AML-193 (cell line): ENCODE data around the gene ALCAM.

ENCODE experiments used
- DNase-seq, 2 experiments: peaks; one replicate each; lab custom pipeline; 2025; lab: John Stamatoyannopoulos, UW

ALCAM gene

DNA sequence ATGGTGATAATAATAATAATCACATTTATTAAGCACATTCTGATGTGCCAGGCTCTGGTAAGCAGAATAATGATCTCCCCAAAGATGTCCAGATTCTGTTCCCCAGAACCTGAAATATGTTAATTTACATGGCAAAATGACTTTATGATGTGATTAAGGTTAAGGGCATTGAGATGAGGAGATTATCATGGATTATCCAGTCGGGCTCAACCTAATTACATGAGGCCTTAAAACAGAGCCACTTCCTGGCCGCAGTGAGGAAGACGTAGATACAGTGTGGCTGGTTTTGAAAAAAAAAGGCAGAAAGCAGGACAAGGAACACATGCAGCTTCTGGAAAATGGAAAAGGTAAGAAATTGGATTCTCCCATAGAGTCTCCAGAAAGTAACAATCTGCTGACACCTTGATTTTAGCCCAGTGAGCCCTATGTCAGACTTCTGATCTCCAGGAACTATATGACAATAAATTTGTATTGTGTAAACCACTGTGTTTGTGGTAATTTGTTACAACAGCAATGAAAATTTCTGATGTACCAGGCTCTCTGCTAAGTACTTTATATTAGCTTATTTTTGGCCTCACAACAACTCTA is 126.7 kb downstream of the ALCAM start:
- DNase-seq: no peak

DNA sequence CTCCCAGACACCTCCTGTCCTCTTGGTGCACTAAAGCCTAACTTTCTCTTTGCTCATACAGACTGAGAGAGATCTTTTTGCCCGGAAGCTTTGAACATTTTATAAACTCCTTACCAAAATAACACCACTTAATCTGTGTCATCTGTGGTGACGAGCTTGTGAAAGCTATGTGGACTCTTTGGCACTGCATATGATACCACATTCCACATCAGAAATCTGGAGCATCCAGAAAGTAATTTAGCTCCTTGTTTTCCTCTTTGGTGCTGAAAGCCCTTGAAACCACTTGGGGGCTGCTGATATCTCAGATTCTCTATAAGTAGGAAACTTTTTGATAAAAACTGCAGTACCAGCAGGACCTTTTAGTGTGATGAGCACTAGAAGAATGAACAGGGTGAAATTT is 128.3 kb downstream of the ALCAM start:
- DNase-seq: no peak

DNA sequence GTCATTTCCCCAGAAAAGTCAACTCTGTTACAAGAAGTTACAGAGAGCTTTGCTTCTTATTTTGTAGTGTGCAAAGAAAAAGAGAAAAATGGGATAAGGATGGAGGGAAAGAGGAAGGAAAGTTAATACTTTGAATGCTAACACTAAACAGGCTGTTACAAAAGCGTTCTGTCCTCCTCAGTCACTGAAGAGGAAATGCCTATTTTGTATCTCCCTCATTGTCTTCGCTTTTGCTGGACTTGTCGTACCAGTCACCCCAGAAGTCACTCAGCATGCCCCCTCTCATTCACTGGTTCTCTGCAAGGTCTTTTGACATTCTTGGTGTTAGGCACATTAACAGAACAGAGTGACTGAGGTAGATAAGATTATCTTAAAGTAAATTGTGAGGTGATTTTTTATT is 129.6 kb downstream of the ALCAM start:
- DNase-seq: no peak

DNA sequence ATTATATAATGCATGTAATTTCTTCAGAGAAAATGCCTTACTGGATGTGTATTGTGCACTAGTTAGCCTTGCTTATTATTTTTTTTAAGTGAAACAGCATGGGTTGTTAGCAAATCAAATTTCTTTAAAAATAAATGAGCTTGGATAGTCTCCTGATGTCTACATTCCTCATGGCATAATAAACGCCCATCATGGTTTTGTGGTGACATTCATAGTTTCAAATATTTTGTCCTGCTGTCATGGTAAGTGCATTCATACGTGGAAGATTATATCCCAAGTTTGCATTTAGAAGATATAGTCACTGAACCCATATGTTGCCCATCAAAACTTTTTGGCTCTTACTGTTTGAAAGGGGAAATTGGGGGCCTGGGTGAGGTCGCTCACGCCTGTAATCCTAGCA is 130.7 kb downstream of the ALCAM start:
- DNase-seq: no peak

DNA sequence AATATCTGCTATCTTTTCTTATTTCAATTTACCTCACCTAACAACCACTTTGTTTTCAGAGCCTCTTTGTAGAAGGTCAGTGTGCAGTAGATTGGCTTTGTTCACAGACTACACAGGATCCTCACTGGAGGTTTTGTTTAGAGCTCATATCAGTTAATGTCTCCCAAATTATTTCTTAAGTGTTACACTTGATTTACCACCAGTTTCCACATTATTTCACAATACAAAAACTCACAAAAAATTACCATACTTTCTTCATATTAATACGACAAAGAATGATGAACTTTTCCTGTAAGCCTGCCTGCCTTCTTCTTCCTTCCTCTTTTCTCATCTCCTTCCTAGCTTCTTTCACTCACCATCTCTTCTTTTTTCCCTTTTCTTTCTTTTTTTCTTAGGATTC is 133.3 kb downstream of the ALCAM start:
- DNase-seq: peak; percentile 68 to 75

DNA sequence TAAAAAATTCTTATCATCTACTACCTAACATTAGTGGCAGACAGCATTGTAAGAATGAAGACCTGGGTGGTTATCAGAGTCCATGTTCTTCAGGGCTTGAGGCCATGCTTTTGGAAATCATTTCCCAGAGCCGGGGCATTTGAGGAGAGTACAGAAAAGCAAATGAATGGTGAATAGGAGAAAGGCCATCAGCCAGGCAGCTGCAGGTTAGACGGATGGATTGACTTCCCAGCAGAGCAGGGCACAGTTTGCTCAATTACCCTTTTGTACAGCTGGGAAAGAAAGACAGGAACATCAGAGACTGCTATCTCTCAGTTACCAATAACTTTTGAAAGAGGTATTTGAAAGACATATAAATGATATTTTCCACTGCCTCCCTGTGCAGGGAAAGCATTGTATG is 135.6 kb downstream of the ALCAM start:
- no peak for DNase-seq

DNA sequence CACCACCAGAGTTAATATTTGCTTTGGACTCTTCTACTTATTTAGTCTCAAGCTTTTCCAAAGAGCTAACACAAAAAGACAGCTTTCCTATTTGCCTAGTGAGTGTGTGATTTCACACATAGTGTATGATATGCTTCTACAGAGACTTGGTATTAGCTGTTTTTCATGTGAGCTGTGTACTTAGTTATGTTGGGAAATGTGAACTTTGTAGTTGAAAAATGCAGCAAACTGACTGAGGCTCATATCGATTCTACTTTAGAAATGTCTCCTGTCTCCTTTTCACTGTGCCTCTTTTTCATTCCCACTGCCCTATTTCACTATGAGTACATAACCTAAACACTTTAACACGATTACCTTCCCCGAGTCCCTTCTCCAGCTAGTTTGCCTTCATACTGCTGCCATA is 136.5 kb downstream of the ALCAM start:
- no peak for DNase-seq

DNA sequence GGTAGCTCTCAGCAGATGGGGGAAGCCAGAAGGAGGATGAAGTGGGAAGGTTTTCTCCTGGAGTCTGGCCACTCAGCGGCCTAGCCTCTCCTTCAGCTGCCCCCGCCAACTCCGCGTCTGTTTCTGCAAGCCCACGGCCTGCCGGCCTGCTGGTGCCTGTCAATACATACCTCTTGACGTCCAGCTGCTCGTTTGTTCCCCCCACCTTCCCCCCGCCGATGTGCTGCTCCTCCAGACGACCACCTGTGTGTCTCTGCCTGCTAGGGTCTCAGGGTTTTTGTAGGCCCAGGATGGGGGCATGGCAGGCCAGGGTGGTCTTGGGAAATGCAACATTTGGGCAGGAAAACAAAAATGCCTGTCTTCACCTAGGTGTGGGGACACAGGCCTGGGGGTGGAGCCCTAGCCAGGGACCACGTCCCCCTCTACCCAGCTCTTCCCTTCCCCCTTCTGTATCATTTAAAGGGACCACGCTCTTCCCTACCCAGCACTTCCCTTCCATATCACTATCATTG is 137.8 kb downstream of the ALCAM start:
- DNase-seq: no peak

DNA sequence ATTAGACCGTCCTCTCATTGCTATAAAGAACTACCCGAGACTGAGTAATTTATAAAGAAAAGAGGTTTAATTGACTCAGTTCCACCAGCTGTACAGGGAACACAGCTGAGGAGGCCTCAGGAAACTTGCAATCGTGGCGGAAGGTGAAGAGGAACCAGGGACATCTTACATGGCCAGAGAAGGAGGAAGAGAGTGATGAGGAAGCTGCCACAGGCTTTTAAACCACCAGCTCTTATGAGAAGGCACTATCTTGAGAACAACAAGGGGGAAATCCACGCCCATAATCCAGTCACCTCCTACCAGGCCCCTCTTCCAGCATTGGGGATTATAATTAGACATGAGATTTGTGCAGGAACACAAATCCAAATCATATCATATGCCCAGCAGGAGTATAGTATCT is 138.5 kb downstream of the ALCAM start:
- DNase-seq: peak; percentile 32 to 45

DNA sequence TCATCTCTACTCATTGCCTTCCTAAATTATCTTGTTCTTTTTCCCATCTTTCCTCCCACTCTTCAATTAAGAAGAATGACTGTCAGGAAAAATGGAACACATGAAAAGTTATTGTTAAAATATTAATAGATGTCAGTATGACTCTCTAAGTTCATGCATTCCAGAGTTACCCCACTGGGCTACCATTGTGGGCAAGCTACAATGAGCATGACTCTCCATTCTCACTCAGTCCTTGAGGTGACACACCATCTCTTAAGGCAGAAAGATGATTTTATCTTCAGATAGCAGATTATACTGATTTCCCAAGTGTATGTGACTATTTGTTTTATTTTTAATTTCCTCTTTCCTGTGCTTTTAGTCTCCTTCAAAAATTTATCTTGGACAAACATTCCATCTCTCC is 144.3 kb downstream of the ALCAM start:
- DNase-seq: no peak

DNA sequence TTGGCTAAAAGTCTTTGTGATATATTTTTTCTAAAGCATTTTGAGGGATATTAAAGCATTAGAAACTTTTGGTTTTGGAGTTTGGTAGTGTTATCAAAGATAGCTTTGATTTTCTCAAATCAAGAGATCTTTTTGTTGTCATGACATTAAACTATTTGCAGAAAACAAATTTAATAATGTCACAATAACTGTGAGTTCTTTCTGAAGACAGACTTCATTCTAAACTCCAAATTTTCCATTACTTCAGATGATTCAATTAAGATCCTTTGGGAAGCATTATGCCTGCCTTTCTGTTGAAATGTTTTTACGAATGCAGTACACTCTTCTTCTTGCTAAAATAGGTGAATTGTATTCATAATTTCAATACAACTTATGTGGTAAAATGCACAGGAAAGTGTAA is 145.4 kb downstream of the ALCAM start:
- no peak for DNase-seq

DNA sequence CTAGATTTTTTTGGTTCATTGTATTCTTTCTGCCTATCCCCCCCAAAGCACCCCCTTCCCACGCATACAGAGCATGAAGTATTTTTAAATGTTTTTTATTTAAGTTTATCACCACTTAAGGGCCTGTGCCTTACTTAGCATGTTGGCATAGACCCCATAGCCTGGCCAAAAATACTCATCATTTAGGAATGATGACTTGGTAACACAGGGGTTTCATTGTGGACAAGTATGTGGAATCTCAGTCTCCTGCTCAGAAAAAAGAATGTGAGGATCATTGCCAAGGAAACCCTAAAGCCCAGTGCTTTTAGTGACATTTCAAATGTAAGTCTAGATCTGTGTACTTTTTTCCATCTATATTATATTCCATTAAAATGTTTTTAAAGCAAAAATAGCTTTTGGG is 146.3 kb downstream of the ALCAM start:
- DNase-seq: no peak

DNA sequence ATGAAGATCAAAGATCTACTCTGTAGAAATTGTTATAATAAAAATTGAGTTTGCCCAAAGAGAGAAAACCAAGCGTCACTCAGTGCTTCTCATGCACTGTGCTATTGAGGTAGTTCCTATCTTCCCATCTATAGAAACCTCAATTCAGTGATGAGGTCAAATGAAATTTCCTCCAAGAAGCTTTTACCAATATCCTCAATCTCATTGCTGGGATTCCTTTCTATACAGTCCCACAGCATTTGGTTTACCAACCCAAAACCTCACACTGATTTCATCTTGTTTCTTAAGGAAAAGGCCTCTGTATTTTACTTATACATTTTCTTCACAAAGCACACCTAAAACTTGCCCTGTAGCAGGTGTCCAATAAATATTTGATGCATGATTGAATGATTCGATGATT is 147.2 kb downstream of the ALCAM start:
- no peak for DNase-seq

DNA sequence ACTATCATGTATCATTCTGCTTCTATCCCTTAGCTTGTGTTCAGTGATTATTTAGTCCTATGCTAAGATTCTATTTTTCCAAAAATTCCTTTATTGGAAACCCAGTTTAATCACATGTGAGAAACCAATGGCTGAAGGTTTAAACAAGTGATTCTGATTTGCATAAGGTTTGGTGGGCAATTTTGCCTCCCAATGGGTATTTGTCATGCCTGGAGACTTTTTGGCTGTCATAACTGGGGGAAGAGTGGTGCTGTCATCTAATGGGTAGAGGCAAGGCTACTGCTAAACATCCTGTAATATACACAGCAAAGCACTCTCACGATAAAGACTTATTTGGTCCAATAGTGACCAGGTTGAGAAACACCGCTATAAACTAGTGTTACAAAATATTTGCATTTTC is 148.7 kb downstream of the ALCAM start:
- no peak for DNase-seq

DNA sequence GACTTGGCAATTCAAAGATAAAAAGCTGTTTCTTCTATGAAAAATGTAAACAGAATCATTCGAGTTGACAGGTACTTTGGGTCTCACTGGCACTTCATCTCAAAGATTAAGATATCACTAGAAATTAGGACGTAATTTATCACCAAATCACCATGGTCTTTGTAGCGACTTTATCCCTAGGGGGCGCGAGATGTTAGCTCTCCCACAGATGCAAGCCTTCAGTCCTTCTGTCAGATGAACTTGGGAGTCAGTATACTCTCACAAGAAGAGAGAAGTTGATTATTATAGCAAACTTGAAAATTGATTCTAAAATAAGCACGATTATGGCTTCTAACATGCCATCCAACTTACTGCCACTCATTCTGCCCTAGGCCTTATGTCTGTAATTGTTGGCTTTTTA is 150.3 kb downstream of the ALCAM start:
- no peak for DNase-seq

DNA sequence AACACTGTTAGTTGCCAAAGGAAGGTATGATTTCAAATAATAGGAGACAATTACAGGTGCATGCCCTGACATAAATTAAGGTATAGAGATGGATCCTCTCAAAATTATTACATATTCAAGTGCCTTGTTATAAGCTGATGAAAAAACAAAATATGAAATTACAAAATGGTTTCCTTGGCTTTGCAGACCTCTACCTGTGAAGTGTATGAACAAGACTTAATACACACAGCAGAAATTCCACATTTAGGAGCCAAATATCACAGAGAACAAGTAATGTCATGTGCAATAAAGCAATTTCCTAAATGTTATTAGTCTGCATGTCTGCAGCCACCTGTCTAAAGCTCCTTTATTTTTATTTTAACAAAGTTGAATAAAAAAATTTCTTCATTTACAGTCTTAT is 151.5 kb downstream of the ALCAM start:
- DNase-seq: no peak

DNA sequence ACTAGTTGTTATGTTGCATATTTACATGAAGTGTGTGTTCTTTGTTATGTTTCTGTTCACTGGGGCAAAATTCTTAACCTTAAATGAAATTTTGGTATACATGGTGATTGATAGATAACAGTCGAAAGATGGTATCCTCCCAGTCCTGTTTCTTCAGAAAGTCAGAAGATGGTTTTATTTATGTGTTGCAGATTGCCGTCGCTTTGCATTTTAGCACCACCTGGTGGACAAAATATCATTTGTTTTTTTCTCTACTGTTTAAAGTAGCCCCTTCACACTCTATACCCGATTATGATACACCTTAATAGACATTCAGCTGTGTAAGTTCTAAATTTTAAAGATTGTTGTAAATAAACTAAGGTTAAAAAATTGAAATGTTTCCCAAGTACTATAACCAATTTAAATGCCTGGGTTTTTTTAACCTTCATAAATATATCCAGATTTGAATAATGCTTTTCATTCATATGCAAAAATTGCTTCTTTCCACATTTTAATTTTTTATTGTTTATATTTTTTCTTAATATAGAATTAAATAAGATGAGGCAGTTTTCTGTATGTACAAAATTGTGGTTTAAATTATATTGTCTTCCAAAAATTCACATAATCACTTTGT is 152.2 kb downstream of the ALCAM start:
- peak; percentile 81 to 87 for DNase-seq

DNA sequence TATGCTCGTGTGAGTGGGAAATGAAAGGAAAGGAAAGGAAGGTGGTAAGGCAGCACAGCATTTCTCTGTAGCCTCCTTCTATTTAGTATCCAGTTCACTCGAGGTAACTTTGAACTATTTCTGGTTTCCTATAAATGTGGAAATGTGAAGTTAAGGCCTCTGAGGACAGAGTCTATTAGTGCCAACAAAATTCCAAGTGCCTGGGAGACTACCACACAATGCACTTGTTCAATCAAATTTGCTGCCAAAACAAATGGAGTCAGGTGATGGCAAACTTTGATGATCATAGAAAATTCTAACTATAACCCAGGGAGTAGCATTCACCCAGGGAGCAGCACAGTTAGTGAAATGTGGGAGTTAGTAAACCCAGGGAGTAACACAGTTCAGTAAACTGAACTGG is 155.1 kb downstream of the ALCAM start:
- DNase-seq: no peak

DNA sequence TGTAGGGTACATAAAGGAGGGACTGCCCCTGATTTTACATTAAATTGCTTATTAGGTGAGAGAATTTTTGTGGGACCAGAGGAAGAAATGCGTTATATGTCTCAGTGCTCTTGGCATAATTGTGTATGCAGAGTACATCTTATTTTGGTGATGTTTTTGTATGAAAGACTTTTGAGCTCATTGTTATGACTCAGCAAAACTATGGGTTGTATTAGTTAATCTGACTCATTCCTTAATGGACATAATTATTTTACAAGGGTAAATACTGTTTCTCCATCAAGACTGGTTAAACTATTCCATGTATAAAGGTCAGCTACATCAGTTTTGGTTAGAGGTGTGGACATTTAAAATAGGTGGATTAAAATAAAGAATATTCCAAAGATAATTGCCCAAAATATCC is 156.8 kb downstream of the ALCAM start:
- no peak for DNase-seq

DNA sequence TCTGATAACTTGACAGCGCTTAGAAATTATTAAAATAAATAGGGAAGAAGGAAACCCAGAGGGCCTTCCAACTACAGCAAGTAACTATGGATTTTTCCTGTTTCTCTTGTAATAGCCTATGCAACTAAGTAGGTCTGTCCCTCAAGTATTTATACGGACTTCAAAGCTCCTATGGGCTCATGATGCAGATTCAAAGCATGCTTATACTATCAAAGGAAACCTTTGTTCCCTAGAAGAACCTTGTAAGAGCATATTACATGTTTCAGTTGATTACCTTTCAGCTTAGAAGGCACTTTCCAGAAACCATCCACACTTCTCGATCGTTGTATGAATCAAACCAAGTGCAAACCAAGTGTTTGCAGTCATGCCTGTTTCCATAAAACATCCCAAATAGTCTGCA is 158.8 kb downstream of the ALCAM start:
- no peak for DNase-seq

DNA sequence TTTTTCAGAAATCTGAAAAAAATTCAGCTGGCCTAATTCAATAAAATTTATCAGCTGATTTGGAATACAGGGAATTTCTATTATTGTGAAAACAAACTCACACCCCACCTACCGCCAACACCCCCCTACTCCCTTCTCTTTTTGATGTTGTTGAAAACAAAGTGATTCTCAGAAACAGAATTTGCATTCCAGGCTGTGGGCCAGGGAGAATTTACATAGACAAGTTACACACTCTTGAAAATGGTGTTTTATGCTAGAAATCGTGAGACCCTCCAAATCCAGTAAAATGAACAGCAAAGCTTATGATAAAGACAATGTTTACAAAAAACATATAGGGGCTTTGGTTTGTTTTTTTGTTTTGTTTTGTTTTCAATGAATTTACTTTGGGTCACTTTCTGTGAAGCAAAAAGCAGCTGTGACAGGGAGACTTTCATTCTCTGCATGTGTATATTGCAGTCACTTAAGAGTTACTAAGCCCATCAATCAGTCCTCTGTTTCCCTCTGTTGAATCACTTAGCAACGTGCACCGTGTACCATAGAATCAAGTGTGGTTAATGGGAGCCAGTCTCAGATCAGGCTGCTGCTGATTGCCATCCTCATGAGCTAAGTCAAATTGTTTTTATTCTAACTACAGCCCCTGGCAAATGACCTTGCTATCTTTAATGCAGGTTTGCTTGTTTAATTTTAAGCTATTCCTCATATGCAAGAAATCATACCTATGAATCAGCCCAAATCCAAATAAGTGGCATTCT is 159.8 kb downstream of the ALCAM start:
- no peak for DNase-seq

DNA sequence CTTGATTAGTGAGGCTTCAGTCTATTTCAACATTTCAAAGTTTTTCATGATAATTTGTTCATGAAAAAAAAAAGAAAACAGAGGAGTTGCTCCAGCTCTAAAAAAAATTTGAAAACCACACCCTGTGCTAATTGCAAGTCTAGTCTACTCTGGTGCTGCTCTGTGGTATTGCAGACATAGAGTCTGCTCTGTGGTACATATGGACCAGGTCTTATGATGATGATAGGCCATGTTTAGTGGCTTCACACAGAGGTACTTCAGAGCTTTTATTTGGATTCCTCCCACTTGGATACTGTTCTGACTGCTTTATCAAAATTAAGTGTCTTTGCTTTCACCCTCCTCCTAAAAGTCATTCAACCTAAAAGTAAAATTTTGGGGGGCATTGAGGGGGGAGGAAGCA is 160.8 kb downstream of the ALCAM start:
- no peak for DNase-seq

DNA sequence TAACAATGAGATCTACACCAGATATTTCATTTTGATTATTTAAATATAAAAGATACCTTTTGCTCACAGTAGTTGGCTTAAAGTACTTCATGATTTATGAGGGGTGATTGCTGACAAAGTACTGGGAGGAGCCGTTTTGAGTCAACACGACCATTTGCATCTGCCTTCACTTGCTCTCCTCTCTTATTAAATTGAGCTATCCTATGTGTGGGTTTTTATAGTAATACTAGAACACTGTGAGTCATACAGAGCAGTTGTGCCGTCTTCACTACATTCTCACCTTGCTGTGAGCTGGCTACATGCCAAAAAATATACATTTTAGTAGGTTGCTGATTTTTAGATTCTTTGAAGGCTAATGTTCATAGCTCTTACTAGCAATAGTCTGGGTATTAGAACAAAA is 161.2 kb downstream of the ALCAM start:
- no peak for DNase-seq

DNA sequence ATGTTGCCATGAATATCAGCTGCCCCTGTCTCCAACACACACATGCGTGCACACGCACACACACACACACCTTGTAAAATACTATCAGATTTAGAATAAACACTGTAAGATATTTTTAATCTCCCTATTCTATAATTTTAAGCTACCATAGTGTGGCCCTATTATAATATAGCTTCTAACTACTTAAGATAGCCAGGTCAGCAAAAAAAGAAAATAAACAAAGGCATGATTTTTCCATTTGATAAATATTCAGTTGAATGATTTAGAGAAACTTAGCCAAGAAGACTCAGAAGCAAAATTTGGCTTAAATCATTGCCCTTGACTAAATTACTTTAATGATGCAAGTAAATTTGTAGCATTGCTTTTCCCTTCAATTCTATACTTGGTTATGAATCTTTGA is 162.2 kb downstream of the ALCAM start:
- DNase-seq: no peak
